HG02759 (cell line): Measurements from ENCODE around the gene REV1.

Experiments used
- ATAC-seq: cut with Tn5 transposase; IDR thresholded peaks from one replicate; pipeline ENCODE4 v1.9.1; 2021; ENCODE audit warnings: mild to moderate bottlenecking, moderate library complexity; ENCODE audit not compliant: unreplicated experiment

The REV1 gene

GRCh38 chr2:99451280-99451679 is 38.5 kb downstream of the REV1 start:
- no peak for ATAC-seq

DNA sequence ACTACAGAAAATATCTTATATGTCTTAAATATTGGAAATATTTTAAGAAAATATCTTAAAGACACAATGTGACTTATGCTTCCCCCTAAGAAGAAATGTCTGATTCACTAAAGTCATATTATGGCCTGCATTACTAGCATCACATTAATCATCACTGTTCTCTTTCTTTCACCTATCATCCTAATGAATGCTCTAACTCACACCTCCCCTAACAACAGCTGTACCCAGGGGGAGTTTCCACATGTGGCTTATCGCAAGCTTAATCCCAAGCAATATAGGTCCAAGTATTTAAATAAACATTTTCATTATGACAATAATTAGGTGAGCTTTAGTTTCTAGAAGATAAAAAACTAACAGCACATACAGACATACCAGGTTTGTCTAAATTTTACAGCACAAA is 39.6 kb downstream of the REV1 start:
- no peak for ATAC-seq

- ATAC-seq = no peak
Measured at GRCh38 chr2:99448556-99448955, 41.3 kb downstream of the REV1 start.

GRCh38 chr2:99445065-99445464 is 44.8 kb downstream of the REV1 start:
- no peak for ATAC-seq

- no peak for ATAC-seq
Measured at GRCh38 chr2:99444222-99444621, 45.6 kb downstream of the REV1 start.

- no peak for ATAC-seq
Measured at GRCh38 chr2:99442837-99443236, 47.0 kb downstream of the REV1 start.

DNA sequence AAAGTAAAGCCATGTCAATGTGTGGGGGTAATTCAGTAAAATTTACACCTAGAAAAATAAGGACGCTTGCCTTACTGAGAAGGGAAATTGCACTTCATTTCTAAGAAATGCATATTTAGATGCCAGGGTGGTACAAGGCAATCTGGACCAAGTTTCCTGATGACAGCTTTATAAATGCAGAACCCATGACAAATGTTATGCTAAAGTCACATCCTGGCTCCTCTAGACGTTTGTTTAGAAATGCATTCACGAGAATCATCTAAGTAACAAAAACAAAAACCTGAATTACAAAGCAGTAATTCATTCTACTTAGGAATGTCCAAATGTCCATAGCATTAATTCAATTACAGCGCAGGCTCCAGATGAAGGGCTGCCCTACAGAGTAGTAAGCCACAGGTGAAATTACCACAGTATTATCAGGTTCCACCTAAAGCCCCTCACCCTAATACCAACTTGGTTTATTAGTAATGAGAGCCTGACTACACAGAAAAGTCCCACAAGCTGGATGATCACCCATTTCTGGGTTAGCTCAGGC is 49.8 kb downstream of the REV1 start:
- no peak for ATAC-seq

- no peak for ATAC-seq
Measured at GRCh38 chr2:99436874-99437273, 52.9 kb downstream of the REV1 start.

- ATAC-seq = no peak
Measured at GRCh38 chr2:99433340-99433739, 56.5 kb downstream of the REV1 start.

- no peak for ATAC-seq
Measured at GRCh38 chr2:99431587-99432275, 58.1 kb downstream of the REV1 start.

GRCh38 chr2:99430614-99431291 is 59.1 kb downstream of the REV1 start:
- ATAC-seq = no peak

- no peak for ATAC-seq
Measured at GRCh38 chr2:99425022-99425421, 64.8 kb downstream of the REV1 start.

- ATAC-seq = no peak
Measured at GRCh38 chr2:99424371-99424770, 65.4 kb downstream of the REV1 start.

- ATAC-seq = peak; percentile 52
Measured at GRCh38 chr2:99422599-99422998, 67.2 kb downstream of the REV1 start.

- no peak for ATAC-seq
Measured at GRCh38 chr2:99421469-99421868, 68.3 kb downstream of the REV1 start.

- ATAC-seq = no peak
Measured at GRCh38 chr2:99420751-99421299, 69.0 kb downstream of the REV1 start.

DNA sequence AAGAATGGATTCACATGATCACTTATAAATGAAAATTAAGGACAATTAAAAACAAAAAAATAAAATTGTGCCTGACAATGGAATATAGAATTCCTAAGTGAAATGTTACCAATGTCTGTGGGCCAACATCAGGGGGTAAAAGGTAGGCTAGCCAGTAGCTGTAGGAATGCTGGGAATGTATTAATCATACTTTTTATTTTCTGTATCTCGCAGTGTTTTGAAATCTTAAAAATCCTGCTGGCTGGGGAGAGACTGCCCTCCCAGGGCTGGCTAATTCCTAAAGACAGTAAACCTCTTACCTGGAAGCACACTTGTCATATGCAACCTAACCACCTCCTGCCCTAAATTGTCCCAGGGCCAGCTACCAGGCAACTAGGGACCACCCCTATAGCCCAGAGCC is 69.8 kb downstream of the REV1 start:
- no peak for ATAC-seq

GRCh38 chr2:99417396-99417795 is 72.4 kb downstream of the REV1 start:
- ATAC-seq = no peak

DNA sequence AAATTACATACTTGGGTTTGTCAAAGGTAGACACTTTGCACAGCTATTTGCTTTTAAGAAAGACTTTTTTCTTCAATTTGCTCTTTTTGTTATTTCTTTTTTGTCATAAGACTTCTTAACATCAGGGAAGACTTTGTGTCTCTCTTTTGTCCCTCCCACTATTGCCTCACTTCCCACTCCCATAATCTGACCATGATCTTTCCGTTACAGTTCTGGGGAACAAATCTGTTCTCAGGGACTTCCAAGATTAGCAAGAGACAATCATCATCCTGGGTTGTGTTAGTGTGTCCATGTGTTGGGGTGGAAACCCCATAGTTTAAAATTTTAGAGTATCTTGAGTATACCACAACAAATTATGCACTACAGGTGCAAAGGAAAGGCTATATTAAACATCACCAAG is 75.3 kb downstream of the REV1 start:
- no peak for ATAC-seq

- ATAC-seq = no peak
Measured at GRCh38 chr2:99410276-99410675, 79.5 kb downstream of the REV1 start.

DNA sequence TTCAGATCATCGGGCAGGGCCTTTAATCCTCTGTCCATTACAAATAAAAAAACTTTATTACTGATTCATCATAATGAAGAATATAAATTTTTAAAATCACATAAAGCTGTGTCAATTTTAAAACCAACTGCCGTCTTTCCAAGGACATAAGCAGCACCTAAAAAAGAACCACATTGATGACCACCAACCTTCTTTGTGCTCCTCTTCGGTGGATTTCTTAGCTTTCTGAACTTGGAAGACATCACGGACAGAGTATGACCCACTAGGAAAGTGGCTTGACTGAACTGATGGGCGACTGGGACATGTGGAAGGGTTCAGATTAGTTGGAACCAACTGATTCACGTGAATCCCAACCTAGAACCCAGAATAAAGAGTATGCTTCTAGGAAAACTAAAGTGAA is 83.7 kb downstream of the REV1 start:
- no peak for ATAC-seq
